A673 (cell line): ENCODE measurements around the gene TELO2.

Source experiments
- CTCF ChIP-seq: fragments of 300-800, 200-600 bp; sonication (generic); conservative IDR thresholded peaks from 2 replicates; pipeline ENCODE4 v1.5.1; 2017; ENCODE audit warnings: low read depth, mild to moderate bottlenecking, antibody characterized with exemption, low read length, moderate library complexity, mixed read lengths
- EZH2 ChIP-seq: fragments of 200-600 bp; sonication (generic); IDR thresholded peaks from 2 replicates; pipeline ENCODE4 v1.6.1; 2017; ENCODE audit warnings: borderline replicate concordance, low read depth, mild to moderate bottlenecking, mixed read lengths, antibody characterized with exemption, low read length; ENCODE audit not compliant: poor library complexity, severe bottlenecking

- TF ChIP-seq CTCF (no peak), EZH2 (no peak)
Measured at GRCh38 chr16:1509307-1510221, 16.4 kb downstream of the TELO2 start.
